HG02571 (cell line): Measurements from ENCODE around the gene MAD2L1BP.
A peak's percentile ranks its signal among the peaks of the same experiment; 100 is the strongest.

Source experiments
- ATAC-seq: cut with Tn5 transposase; IDR thresholded peaks from one replicate; pipeline ENCODE4 v1.9.1; 2021; ENCODE audit warnings: mild to moderate bottlenecking, moderate library complexity; ENCODE audit not compliant: unreplicated experiment

MAD2L1BP gene

DNA sequence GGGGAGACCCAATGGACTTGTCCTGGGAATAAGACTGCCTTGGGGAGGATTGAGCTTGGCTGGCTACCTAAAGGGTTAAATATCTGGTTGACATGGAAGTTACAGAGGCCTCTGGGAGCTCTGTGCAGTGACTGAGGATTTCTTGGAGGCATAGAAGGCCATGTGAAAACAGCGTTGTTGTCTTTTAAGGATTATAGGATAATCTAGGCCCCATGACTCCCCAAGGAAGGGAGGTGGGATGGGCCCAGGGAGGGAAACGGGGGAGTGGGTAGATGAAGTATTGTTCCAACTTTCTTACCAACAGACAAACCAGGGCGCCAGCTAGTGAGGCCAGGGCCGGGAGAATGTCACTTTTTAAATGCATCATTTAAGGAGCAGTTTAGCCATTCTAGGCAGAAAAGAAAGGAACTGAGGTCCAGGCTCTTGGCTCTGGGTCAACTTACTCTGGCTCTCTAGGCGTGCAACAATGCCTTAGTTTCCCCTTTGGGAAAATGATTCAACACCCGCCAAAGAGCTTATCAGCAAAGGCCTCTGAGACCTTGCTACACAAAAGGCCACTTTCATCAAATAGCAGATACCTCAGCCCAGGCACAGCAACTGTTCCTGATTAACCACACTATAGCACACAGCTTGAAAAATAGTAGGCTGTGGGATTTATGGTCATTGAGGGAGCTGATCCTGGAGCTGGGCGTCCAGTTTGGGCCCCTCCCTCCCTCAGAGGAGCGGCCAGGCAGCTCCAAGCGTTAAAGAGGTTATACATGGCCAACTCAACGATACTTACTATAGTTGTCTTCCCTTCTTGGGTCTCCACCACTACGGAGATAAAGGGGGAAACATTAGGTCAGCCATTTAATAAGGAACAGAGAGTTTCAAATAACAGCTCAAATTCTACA lies 44.9 kb downstream of the MAD2L1BP start:
- ATAC-seq, result no peak

DNA sequence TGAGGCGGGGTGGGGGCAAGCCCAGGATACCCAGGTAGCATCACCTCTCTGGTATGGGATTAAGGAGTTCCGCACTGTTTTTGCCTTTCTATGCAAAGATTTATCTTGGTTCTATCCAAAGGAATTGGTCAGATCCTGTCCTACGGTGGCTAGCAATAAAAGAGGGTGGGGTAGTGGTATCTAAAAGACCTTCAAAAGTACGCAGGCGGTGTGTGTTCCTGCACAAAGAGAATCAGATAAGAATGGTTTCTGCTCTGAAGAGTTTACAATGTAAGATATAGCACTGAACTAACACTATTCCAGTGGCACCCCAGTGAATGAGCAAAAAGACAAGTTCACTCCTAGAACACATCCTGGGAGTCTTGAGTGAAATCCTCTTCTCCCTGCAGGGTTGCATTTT lies 45.7 kb downstream of the MAD2L1BP start:
- ATAC-seq, result no peak

DNA sequence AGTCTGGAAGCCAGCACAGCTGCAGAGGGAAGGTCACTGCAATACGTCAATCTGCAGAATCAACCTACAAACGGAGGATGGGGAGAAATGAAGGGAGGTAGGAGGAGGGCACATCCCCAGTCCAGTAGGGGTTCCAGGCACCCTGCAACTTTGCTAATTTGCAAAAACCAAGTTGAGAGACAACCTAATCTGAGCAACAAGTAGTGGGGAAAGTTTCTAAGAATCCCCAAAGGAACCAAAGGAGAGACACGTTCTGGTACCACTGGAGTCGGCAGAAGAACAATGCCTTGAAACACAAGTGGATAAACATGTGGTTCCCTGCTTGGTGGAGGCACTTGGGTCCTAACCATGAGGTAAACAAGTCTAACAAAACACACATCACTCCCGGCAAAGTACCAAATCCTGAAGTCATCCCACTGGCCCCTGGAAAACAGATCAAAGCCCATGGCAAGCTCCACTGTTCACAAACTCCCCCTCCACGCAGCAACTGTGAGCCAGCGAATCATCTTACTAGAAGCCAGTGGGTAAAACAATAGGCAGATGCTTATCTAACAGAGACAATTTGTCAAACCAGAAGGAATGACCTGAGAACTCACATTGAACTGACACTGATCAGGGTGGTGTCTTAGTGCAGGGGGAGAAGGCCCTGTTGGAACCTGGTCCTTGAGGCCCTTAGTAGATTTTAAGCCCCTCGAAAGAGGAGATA lies 47.2 kb downstream of the MAD2L1BP start:
- ATAC-seq, result no peak

DNA sequence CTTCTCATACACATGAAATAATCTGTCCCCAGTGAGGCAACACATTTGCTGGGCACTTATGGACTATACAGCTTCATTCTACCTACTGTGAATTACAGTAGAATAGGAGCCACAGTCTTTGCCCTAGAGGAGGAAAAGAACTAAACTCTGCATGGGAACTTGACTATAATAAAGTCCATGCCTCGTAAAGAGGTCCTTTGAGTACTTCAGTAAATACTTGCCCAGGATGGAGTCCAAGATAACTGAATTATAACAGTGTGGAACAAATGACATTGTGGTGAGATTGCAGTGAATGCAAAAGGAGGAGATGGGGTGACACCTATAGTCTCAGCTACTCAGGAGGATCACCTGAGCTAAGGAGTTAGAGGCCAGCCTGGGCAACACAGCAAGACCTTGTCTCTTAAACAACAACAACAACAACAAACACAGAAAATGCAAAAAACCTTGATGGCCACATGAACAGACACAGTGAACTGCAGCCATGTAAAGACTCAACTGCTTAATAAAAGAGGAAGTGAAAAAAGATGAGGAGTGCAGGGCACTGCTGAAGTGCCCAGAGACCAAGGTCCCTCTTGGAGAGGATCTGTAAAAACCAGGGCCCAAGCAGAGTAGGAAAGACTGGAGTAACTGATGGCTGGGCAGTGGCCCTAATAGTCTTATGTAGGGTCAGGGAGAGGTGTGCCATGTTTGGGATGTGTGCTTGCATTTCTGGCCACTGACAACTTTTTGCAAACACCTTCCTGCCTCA lies 48.2 kb downstream of the MAD2L1BP start:
- ATAC-seq, result peak; percentile 60

DNA sequence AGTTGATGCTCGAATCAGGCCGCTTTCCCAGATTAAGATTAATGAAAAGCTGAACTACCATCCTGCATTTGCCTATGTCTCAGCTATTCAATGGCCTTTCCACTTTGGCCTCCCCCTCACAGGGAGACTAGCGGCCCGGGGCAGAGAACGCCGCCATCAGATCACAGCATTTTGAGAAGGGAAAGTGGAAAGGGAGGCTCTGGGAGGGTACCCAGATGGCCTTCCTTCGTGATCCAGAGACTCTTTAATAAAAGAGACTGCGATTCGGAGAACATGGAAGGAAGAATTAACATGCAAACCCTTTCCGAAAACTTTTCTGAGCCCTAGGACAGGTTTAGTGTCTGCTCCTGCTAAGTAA lies 51.4 kb downstream of the MAD2L1BP start:
- no peak for ATAC-seq

DNA sequence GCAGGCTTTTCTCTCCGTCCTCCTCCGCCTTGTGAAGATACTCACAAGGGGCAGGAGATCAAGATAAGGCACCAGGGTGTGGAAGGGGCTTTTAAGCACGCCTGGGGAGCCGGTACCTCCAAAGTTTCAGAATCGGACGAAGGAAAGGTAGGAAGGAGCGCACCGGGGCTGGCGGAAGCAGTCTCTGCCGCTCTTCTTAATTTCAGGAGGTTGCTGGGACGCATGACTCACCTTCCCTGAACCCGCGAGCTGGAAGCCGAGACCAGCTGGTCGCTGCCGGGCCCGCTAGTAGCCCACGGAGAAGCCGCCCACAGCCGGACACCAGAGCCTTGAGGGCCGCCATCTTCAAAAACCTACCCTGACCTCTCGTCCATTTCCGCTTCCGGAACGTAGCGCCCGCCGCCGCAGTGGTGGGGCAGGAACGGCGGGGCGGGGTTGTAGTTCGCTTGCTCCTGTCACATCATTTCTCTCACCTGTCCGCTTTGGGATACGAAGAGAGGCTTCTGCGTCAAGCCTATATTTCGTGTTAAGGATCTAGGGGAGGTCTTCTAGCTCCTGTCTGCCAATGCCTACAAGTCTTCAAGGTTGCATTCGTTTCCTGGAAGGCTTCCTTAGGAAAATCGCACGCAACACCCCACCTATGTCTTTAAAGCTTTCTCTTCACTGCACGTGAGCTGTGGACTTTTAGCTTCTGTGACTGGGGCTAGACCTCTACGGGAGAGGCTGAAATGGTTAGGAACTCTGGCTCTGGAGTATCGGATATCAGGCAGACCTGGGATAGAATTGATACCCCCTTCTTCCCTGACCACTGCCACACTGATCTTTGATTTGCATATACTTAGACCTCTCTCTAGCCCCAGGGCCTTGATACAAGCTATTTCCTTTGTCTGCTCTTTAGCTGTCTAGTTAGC lies 52.1 kb downstream of the MAD2L1BP start, which contains the start of gene MRPS18A:
Gene MRPS18A (minus strand): TSS at position 355 of the 911 bp plus-strand sequence. CDS start 12 bp downstream, at position 343.
- peak; percentile 87 for ATAC-seq

DNA sequence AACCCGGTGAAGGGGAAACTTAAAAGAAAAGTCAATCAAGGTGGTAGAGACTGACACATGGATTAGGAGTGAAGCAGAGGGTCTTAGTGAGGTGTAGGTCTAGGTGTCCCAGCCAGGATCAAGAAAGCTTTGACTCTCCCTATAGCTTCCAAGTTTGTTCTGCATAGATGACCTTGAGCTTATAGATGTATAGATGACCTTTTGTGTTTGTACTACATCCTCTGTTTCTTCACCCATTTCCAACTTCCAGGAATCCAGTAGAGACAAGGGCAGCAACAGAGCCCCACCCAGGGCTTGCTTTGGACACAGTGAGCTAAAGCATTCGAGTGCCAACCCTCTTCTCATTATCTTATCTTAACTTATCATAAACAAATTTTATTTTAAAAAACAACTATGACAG lies 53.8 kb downstream of the MAD2L1BP start:
- ATAC-seq, result no peak
